SK-N-MC (cell line): ENCODE data around the gene TOR1AIP1.

Source experiments
- EZH2 ChIP-seq: fragments of 200-600 bp; sonication (generic); IDR thresholded peaks from one replicate; pipeline ENCODE4 v1.6.1; 2017; ENCODE audit warnings: antibody characterized with exemption
- POLR2AphosphoS5 ChIP-seq: IDR thresholded peaks from 2 replicates; pipeline ENCODE4 v1.6.1; 2012; ENCODE audit warnings: mild to moderate bottlenecking, low read depth, low read length, borderline replicate concordance

DNA sequence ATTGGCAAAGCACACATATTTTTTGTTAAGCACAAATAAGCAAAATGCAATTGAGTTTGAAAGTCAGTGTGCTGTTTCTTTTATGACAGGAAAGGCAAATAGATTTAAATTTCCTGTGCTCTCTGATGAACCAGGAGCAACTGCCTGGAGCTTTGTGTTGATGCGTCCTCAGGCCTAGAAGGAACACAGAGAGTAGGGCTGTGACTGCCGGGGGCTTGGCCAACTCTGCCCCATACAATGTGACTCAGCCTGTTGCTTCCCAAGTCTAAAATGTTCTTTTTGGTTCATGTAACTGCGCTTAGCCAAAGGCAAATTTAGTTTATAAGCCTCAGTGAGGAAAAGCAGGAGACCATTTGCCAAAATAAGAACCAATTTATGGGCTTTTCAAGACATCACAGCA lies 42.0 kb upstream of the TOR1AIP1 start:
- TF ChIP-seq EZH2 (no peak), POLR2AphosphoS5 (no peak; the same call in 1 of the 2 replicates)
